Measurements from ENCODE around the gene MYT1.

The MYT1 gene

GRCh38 chr20:64220420-64220819, 56.2 kb downstream of the MYT1 start:
- no peak for DNase-seq

GRCh38 chr20:64220891-64221527, 56.8 kb downstream of the MYT1 start:
- DNase-seq, result no peak

GRCh38 chr20:64222291-64222735, 58.1 kb downstream of the MYT1 start:
- no peak for DNase-seq

- no peak for DNase-seq
Observed at GRCh38 chr20:64222851-64223525, 58.7 kb downstream of the MYT1 start.

GRCh38 chr20:64223526-64224067, 59.3 kb downstream of the MYT1 start:
- no peak for DNase-seq

GRCh38 chr20:64224351-64225170, 60.3 kb downstream of the MYT1 start:
- no peak for DNase-seq

- no peak for DNase-seq
Observed at GRCh38 chr20:64225171-64225595, 60.9 kb downstream of the MYT1 start.

- DNase-seq, result no peak
Observed at GRCh38 chr20:64225828-64226598, 61.8 kb downstream of the MYT1 start.

- no peak for DNase-seq
Observed at GRCh38 chr20:64226686-64227580, 62.7 kb downstream of the MYT1 start.

GRCh38 chr20:64228086-64228653, 63.9 kb downstream of the MYT1 start:
- DNase-seq, result no peak

GRCh38 chr20:64228751-64229506, 64.7 kb downstream of the MYT1 start:
- DNase-seq, result no peak

GRCh38 chr20:64229507-64230061, 65.3 kb downstream of the MYT1 start:
- no peak for DNase-seq

GRCh38 chr20:64230461-64231145, 66.4 kb downstream of the MYT1 start:
- no peak for DNase-seq

GRCh38 chr20:64231621-64232550, 67.6 kb downstream of the MYT1 start:
- DNase-seq, result no peak

GRCh38 chr20:64232794-64233193, 68.5 kb downstream of the MYT1 start:
- DNase-seq, result no peak

- DNase-seq, result no peak
Observed at GRCh38 chr20:64233725-64234124, 69.5 kb downstream of the MYT1 start.

GRCh38 chr20:64234291-64234791, 70.1 kb downstream of the MYT1 start:
- DNase-seq, result no peak

Data from AML-193 (cell line).